ENCODE data around the gene KCNQ2.

KCNQ2 gene

DNA sequence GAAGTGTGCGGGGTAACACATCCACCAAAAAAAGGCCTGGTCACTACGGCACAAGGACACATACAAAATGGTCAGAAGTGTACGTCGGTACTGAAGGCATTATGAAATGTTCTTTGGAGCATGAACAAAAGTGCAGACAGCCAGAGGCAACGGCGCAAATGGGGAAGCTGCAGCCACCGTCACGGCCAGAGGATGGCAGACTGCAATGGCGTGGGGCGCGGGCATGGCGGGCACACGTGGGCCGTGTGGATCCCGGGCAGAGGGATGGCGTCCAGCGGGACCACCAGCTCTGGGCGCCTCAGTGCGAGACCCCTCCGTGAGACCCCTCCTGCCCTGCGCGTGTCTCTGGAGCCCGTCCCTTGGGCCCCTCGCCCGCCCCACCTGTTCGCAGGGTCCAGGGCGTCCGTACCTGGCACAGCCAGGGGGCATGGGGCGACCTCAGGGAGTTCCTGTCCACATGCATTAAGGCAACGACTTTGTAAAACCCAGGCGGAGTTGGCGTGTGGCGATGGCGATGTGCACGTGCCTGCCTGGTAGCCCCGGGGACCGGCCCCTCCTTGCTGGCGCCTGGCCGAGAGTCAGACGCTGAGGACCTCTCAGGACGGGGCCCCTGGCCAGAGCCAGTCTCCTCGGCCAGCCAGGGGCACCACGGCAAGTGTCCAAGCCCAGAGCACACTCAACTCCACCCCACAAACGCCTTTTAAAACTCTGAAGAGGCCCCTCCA is 71.8 kb downstream of the KCNQ2 start:
- no peak for DNase-seq

DNA sequence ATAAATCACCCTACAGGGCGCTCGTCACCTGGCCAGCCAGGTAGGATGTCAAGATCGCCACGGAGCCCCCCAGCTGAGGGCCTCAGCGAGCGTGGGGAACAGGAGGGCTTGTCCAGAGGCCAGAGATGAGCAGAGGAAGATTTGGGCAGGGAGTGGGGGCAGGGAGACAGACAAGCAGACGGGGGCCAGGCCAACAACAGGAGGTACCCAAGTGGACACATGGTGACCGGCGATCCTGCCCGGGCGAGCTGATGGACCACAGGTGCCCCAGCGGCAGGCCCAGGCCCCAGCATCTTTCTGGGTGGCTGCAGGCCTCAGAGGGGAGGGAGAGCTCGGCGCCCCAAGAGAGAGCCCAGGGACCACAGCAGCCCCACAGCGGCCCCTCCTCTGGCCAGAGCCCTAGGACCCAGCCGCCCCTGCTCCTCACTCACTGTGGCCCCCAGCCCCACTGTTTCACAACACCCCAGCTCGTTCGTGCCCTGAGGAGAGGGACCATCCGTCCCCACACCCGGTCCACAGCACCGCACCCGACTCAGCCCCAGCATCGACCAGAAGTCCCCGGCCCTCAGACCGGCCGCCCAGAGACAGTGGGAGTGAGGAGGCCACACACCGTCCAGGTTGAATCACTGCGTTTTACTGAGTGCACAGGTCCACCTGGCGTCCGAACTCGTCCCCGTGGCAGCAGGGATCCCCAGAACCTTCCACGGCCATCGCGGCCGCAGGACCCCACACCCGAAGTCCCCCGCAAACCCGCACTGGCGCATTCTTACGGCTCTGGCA is 72.7 kb downstream of the KCNQ2 start:
- no peak for DNase-seq

DNA sequence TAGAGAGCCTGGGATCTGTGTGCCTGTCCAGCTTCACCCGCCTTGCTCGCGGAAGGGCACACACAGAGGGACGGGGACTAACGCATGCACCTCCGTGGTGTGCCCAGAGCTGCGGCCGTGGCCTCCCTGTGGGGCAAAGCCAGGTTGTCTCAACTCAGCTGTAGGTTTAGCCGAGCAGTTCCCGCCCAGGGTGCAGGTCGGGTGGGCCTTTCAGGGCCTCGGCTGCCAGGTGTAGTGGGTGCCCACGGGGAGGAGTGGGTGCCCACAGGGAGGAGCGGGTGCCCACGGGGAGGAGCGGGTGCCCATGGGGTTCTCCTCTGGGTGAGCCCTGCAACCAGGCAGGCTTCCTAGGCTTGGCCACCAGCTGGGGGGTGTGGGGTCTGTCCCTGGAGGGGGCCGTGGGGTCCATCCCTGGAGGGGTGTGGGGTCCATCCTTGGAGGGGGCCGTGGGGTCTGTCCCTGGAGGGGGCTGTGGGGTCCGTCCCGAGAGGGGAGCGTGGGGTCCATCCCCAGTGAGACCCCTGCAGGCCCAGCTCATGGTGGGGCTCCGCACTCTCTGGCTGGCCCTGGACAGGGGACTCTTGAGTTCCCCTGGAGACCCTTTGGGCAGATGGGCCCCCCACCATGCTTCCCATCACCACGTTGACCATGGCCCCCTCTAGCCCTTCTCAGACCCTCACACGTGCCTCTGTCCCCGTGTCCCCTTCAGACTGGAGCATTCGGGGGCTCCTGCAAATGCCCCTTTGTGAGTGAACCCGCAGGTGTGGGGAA is 73.5 kb downstream of the KCNQ2 start:
- DNase-seq = no peak

DNA sequence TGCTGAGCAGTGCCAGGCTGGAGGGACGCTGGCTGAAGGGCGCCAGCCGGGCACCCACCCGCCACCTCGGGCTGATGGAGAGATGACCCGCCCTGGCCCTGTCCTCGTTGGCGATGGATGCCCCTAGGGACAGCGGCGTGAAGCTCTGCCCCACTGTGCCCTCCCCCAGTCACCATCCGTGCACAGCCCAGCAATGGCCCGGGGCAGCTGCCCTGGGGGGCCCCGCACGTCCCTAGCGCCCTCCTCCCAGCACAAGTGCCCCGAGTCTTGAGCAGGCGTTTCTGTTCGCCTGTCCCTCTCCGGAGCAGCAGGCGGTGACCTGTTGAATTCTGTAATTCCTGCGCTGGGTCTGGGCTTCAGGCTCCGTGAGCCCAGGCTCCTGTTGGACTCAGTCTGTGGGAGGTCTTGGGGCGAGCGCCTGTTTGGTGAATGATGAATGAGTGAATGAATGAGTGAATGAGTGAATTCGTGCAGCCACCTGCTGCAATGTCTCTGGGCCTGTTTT is 74.5 kb downstream of the KCNQ2 start:
- DNase-seq = no peak

DNA sequence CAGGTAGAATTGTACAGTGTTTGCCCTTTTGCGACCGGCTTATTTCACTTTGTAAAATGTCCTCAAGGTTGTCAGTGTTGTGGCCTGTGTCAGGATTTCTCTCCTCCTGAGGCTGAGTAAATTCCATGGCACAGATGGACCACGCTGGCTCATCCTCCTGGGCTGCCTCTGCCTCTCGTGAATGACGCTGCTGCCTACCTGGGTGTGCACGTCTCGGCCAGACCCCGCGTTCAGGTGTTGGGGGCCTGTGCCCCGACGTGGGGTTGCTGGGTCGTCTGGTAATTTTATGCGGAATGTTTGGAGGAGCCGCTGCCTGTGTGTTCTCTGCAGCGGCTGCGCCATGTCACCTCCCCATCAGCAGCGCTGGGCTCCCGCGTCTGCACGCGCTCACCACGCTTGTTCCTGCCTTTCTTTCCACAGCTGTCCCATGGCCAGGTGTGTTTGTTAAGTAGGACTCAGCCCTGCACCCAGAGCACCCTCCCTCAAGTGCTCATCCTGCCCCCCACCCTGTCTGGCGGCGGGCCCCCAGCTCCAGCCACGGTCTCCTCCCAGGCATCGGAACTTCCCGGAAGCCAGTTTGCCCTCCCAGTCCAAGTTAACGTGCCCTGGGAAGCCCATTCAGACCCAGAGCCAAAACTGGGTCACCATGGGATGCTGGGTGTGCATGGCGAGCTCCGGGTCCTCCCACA is 75.2 kb downstream of the KCNQ2 start:
- no peak for DNase-seq

DNA sequence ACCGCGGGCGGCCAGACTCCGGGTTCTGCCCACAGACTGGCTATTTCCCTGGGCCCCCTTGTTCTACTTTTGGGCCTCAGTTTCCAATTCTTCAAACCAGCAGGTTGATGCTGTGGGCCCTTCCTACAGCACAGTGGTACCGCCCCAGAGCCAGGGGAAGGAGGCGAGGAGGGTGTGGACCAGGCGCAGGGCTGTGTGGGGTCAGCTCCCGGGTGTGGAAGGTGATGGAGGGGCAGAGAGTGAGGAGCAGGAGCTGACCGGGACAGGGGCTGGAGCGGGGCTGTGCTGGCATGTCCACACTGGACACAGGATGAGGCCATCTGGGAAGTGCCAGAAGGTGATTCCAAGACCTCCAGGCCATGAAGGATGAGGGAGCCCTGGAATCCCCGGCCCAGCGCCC is 76.2 kb downstream of the KCNQ2 start:
- no peak for DNase-seq

DNA sequence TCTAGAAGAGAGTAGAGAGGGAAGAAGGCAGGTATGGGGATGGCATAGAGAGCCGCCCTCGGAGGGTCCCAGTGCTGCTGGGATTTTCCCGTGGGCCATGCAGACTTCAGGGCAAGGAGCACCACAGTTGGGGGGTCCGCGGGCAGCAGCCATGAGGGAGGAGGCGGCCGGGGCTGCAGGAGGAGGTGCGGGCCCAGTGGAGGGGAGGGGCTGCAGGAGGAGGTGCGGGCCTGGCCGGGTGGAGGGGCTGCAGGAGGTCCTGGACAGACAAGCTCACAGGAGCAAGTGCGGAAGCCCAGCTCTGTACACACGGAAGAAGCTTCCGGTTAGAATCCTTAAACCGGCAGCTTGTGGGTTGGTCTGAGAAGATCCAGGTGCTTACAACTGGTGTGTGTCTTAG is 76.7 kb downstream of the KCNQ2 start:
- DNase-seq = no peak

DNA sequence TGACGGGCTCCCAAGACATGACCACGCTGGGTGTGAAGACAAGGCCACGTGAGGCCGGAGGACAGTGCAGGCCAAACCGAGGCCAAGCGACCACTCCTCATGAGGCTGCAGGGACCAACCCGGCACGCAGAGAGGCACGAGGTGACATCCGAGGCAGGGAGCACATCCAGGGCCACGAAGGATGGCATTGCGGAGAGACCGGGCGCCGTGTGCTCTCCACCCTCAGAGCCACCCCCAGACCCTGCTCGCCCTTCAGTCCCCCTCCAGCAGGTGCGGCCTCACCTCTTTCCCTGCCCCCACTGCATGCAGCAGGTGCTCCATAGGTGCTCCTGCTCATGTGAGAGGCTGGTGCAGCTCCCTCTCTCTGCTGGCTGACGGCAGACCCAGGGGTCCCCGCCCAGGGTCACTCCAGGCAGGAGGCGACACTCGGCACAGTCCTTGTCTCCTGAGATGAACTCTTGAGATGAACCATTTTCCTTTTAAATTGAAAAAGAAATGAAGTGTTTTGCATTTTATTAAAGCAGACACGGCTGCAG is 77.5 kb downstream of the KCNQ2 start:
- no peak for DNase-seq

DNA sequence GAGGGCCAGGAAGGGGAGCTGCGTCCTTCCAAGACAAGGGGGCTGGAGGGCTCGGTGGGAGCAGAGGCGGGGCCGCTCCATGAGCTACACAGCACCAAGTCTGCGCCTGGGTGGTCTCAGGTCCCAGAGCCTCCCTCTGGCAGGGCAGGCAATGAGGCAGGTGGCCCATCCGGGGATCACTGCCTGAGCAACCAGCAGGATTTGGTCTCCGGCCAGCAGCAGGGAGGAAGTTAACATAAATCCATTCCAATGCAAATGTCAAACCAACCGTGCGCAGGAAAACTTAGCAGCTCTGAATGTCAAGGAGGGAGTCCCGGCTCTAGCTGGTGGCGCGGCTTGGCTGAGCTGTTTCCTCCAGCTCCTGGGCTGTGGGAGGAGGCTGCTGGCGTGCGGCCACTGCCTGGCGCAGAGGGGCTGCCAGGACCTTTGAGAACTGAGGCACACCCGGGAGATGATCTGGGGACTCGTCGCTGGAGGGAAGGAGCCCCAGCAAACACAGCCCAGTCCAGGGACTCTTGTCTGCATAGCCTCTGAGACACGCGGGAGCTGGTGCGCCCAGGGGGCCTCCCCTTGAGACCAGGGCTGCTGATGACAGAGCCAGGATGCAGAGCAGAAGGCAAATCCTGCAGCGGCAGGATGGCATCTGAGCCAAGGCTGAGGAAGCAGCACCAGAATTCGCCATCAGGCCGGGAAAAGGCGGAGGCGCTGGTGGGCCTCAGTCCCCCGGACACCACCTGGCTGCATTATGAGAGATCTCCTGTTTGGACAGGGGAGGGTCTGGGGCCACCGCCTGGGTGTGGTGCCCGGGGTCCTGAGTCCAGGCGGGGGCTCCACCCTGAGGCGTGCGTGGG is 78.2 kb downstream of the KCNQ2 start:
- peak; percentile 66 for DNase-seq

DNA sequence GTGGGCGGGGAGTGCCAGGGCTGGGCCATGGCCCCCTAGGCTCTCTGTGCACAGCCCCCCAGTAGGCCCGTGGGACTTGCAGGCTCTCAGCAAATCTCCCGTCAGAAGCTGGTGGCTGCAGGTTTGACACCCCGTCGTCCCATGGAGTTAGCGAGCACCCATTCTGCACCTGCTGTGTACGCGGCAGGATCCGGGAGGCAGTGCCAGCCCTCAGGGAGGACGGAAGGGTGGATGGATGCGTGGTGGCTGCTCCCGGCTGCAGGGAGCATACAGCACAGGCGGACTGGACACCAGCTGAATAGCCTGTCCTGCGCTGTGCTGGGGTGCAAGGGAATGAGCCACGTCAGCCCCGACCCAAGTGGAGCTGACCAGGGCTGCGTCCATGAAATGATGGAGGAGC is 78.9 kb downstream of the KCNQ2 start:
- no peak for DNase-seq

DNA sequence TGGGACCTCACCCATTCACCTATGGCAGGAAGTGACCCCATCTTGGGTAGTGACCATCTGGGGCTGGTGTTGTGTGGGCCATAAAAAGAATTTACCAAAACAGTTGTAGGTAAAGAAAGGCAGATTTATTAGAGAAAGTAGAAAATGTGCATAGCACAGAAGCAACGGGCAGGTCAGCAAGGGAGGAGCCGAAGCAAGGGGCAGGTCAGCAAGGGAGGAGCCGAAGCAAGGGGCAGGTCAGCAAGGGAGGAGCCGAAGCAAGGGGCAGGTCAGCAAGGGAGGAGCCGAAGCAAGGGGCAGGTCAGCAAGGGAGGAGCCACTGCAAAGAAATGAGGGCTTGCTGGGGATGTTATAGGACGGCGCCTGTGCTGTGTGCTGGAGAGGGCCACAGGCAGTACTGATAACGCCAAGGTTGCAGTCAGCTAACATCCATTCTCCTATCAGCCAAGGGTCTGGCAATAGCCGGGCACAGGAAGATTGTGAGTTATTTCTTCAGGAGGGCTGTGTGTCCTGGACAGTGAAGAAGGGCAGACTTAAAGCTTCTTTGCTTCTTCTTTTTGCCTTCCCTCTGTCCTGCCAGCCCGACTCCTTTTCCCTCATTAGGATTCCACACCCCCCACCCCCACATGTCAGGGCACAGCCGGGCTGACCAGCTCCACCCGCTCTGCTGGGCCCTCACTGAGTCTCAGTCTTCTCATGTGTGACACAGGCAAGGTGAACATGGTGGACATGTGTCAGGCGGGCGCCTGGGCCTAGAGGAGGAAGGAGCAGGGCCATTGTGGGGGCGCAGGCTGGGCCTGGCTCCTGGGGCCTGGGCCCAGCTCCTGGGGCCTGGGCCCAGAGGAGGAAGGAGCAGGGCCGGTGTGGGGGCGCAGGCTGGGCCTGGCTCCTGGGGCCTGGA is 79.7 kb downstream of the KCNQ2 start:
- no peak for DNase-seq

DNA sequence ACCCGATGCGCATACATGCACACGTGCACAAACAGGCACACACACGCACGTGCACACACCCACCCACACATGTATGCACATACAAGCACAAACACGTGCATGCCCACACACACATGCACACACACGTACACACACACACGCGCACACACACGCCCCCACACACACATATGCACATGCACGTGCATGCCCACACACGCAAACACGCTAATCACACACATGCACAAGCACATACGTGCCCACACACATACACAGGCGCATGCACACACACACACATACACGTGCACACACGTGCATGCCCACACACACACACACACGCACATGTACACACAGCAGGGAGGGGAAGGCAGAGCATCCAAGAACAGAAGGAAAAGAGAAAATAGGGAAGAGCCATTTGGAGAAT is 84.5 kb downstream of the KCNQ2 start:
- DNase-seq = no peak

DNA sequence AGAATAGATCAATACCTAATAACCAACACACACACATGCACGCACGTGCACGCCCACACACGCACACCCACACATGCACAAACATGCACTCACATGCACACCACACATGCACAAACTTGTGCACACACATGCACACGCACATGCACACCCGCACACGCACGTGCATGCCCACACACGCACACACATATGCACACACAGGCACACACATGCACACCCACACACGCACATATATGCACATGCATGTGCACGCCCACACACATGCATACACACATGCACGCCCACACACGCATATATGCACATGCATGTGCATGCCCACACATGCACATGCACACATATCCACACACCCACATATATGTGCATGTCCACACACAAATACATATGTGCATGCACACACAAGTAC is 85.1 kb downstream of the KCNQ2 start:
- no peak for DNase-seq

DNA sequence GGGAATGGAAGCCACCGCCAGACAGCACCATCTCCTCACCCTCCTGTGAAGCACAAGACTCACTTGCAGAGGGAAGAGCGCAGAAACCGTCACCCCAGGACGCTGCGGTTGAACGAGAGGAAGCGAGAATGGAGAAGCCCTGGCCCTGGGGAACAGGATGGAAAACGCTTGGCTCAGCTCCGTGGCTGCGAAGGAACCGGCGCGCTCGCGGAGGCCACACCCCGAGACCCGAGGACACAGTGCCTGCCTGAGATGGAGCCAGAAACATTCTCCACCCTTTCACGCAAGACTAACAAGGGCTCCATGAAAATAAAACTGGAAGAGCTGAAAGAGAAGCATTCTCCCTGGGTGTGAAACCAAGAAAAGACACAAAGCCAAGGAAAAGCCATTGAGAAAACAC is 86.0 kb downstream of the KCNQ2 start:
- peak; percentile 66 for DNase-seq

DNA sequence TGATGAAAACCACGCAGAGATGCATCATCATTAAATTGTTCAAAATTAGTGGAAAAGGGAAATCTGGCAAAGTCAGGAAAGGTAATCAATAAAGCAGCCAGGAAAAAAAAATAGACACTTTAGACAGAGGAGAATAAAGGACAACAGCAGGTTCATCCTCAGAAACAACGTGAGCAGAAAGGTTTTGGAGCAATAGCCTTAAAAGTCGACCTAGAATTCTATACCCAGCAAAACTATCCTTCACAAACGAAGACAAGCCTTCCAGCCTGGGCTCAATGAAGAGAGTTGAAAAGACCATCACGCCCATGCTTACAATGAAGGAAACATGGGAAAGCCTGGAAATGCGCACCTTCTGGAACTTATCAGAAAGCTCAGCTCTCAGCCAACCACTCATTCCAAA is 86.6 kb downstream of the KCNQ2 start:
- no peak for DNase-seq

DNA sequence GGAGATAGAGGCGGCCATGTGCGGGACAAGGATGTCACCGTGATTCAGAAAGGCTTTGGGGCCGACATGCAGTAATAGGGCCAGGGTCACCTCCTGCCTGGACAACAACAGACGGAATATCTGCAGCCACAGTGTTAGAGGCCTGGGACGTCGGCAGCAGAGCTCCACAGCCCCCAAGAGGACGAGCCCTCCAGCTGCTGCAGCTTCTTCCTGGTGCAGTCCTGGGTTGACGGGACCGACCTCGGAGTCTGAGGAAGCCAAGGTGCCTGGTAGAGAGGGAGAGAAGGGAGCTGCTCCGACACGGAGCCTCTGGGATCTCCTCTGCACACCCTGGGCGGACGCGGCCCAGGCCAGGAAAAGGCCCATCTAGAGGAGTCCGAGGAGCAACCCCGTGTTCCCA is 88.1 kb downstream of the KCNQ2 start:
- DNase-seq = no peak

DNA sequence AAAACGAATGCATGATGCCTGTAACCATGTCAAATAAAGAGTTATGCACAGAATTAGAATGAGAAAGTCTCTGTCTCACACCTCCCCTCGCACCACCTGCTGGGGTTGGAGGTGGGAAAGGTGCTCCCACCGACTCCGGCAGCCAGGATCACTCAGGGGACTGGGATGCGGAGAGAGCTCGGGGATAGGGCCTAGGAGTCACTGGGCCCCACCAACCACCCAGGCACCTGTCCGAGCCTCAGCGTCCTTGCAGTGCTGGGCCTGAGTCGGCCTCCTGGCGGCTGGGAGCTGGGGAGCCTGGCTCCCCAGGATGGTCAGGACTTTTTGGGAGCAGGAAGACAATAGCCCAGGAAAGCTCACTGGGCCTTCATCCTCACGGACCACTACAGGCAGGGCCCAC is 88.9 kb downstream of the KCNQ2 start:
- DNase-seq = no peak

DNA sequence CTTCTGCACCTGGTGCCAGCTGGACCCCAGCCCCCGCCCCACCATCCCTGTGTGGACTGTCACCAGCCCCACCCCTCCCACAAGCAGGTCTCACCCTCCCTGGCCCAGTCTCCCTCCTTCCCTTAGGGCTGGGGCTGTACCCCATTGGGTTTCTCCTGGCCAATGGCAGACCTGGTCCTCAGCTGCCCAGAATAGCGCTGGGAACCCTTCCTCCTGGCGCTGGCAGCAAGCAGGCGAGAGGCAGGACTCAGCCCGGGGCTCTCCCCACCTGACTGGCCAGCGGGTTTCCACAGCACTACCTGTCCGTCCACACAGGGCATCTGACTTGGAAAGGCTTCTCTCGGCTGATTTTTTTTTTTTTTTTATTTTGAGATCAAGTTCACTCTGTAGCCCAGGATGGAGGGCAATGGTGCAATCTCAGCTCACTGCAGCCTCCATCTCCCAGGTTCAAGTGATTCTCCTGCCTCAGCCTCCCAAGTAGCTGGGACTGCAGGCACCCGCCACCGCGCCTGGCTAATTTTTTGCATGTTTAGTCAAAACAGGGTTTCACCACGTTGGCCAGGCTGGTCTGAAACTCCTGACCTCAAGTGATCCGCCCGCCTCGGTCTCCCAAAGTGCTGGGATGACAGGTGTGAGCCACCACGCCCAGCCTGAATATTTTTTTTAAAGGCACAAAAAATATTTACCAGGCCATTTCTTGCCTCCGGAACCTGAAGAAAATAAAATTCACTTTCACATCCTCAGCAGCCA is 89.7 kb downstream of the KCNQ2 start:
- DNase-seq = no peak

DNA sequence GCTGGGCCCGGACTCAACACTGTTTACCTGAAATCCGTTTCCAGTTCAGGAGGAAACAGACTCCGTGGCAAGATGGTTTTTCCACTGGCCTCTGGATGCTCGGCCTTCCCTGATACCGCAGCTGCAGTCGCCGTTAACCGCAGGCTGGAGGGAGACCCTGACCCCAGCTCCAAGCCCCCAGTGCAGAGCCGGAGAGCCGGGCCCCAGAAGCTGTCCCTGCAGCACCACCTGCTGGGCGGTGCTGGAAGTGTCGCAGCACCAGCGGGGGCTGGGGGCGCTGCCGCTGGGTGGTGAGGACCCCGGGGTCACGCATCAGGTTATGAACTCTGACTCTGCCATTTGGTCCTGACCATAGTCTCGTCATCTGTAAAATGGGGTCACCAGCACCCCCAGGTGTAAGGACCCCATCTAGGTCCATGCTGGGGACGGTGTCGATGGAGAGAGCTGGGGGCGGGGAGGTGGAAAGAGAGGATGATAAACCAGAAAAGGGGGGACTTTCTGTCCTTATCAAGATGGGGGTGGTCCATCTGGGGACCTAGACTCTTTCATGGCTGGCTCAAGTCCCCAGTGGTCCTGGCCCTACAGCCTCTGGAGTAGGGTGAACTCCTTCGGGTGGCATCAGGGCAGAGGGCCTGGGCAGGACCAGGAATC is 90.5 kb downstream of the KCNQ2 start:
- DNase-seq = no peak
